Amygdala (tissue), 56 donors: ENCODE results near the gene CCKAR.

ENCODE experiments used
- DNase-seq, 56 donors: peaks; one replicate each; lab custom pipeline; 2025; lab: John Stamatoyannopoulos, UW

CCKAR gene

DNA sequence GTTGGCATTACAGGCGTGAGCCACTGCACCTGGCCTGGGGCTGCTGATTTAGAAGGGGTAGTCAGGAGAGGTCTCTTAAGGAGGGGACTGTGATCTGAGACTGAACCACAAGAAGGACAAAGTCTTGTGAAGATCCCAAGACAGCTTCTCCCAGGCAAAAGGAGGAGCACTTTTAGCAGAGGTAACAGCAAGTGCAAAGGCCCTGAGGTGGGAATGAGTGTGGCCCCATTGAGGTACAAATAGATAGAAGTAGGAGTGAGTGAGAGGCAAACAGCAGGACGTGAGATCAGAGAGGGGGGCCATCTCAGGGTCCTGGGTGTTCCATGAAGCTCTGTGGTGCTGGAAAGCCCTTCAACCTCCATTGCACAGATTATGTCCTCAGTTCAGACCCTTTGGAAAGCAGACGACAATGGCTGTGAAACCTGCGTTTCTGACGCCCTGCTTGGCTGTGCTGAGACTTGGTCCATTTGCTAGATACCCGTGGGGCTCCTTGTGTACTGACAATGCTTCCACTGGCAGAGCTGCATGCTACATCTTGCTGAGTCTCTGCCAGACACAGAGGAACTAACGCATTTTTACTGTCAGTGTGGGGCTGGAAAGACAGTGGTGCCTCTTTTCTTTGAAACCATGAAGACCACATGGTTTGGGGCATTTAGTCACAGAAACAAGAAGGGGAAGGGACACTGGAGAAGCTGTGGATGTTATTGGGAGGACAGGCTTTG is 1.3 kb upstream of the CCKAR start:
- DNase-seq = no peak

DNA sequence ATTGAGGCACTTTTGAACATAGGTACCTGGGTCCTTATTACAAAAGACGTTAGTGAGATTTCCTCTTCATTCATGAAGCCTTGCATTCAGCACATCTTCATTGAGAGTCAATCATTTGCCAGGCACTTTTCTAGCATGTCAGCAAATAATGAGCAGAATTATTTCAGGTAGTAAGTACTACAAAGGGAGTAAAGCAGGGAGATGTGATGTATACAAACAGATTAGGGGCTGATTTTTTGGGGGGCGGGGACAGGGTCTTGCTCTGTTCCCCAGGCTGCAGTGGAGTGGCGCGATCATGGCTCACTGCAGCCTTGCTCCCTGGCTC is 638 bp upstream of the CCKAR start:
- no peak for DNase-seq

DNA sequence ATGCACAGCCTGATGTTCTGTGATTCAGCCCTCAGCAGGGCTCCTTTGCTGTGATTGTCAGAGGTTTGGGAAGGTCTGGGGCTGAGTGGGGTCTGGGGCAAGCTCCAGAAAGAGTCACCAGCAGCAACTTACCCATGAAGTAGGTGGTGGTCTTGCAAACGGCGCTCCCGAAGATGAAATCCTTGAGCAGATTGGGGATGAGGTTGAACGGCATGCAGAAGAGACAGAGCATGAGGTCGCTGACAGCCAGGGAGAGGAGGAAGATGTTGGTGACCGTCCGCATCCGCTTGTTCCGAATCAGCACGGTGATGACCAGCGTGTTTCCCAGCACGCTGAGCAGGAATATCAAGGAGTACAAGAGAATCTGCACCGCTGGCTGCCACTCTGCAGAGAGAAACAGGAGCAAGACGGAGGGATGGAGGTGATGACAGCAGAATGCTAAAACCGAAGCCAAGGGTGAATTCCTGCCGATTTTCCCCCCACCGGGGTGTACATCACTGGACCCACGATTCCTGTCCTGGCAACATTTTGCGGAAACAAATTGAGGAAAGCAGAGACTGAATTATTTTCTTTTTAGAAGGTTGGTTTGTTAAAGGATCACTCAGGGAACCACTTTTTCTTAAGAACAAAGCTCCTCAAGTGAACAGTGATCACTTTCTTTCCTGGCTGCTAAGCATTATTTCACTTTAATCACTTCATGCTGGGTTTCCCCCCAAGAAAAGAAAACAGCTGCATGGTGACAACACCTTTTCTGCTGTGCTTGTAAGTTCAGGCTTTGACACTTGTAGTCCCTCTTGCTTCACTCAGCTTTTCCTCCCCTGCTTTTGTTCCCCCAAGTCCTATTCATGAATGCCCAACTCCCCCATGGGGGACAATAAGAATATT is 941 bp downstream of the CCKAR start:
- no peak for DNase-seq

DNA sequence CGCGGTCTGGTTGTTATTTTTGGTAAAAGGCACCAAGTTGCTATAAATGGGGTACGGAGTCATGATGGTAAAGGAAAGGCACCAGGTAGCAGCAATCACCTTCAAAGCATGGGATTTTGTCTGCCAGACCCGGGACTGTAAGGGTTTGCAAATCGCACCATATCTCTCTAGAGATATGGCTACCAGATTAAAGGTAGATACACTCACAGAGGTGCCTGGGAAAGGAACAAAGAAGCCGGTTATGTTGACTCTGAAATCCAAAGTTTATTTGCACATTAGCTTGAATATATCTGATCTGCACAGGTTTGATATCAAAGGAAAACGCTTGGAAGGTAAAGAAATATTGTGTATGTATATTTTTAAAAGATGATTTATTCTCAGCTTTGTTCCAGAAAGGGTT is 4.6 kb downstream of the CCKAR start:
- DNase-seq = no peak

DNA sequence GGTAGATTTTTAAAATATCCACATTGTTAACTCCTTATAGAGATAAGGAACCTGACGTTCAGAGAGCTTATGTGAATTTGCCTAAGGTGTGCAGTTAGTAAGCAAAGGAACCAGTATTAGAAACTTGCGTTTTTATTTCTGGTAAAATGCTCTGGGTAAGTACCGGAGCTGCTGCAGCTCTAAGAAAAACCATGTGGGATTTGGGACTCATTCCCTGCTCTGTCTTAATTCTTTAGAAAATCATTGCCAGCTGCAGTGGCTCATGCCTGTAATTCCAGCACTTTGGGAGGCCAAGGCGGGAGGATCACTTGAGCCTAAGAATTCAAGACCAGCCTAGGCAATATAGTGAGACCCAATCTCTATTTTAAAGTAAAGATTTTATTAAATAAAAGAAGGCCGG is 5.8 kb downstream of the CCKAR start:
- no peak for DNase-seq

DNA sequence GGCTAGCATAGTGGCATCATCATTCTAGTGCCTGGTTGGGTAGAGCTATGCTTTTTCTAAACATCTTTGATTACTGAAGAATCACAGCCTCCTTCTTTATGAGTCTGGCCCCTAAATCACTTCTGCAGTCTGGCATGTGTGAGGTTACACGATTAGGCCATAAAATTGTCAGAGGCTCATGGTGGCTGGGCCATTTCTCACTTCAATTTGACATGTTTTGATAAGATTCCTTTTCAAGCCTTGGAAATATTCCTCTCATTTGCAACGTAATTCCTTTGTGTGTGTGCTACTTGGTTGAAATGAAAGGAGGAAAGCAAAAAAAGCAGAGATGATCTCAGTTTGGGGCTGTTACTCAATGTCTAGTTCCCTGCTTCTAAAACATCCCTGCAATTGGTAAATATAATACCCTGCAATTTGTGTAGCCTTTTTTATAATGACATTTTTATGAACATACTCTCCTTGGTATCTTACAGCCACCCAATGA is 6.2 kb downstream of the CCKAR start:
- DNase-seq = no peak

DNA sequence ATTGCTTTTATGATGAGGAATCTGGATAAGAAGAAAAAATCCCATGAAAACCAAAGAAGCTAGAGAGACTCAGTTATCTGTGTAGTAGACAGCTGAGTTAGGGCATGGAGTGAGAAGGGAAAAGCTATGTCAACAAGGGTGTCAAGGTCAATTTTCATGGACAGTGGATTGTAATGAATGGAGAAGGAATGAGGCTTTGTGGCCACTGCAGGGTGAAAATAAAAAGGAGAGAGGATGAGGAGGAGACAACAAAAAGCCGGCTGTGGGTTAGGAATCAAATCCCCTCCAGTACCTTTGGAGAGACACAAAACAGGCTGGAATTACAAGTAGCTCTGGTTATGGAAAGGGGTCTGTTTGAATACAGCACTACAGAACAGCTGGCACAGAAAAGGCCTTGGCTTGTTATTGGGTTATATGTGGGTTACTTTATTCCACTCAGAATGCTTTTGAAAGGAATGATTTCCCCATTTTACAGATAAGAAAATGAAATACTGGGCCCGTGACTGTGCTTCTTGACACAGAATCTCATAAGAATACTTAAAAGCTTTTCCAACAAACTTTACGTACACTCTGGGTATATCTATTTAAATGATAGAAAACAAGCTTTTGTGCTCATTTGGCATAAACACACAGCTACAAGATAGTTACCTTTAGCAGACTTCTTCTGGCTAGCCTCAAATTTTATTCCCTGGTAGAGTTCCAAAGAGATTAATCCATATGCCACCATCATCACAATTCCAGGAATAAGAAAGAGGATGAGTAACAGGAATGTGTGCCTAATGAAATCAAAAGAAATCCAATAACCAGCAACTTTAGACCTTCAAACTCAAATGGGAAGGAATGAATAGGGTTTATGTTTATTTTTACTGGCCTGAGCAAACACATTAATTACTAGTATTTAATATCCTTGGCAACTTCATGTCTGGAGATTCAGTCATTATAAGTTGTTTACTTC is 7.5 kb downstream of the CCKAR start:
- no peak for DNase-seq

DNA sequence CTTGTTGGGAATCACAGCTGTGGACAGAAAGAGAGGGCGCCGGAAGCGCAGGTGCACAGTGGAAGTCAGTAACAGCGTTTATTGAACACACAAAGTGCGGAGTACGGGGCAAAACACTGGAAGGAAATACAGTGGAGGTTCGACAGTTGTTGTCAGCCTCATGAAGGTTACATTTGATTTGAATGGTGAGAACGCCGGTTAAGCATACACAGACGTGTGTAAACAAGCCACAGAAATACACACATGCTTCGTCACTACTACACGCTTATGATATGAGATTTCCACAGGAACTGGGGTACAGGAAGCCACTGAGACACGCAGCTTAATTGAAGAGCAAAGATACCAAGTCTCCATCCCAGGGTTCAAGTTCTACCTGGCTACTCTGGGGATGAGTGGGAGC is 12.0 kb downstream of the CCKAR start:
- no peak for DNase-seq

DNA sequence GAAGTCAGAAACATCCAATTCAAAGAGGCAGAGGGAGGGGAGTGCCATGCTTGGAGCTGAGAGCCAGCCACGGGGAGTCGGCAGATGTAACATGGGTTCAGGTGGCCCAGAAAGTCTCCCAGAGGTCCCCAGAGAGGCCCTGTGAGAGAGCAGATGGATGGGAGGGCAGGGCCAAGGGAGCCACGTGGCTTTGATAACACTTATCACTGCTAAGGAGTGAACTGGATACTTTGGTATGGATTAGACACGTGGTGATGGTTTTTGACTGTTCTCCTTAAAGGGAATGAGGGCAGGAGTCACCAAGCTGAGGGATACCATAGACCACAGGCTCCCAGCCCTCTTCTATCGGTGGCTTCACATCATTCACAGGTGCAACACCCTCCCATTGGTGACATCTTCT is 13.7 kb downstream of the CCKAR start:
- no peak for DNase-seq

DNA sequence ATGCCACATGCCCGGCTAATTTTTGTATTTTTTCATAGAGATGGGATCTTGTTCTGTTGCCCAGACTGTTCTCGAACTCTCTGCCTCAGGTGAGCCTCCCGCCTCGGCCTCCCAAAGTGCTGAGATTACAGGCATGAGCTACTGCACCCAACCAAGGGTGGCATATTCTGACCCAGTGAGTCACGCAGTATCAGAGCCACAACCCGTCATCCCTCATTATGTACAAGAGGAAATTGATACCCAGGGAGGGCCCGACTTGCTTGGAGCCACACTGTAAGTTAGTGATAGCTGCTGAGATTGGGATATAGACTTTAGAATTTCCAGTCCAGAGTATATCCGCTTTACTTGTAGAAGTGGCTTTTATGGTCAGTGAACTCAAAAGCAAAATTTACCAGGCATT is 14.6 kb downstream of the CCKAR start:
- no peak for DNase-seq

DNA sequence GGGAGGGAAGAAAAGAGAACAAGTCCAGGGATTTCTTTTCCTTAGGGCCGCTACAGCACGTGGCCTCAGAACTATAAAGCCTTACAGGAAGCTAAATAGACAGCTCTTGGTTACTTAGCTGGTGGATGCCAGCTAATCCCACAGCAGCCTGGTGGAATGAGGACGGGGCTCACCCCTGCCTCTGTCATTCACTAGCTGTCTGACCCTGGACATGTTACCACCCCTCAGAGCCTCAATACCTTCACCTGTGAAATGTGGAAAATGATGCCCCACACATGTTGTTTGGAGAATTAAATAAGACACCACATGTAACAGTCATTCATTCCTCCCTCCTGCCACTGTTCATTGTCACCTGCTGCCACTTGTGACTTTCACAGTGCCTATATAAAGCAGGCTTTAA is 15.7 kb downstream of the CCKAR start:
- DNase-seq = no peak

DNA sequence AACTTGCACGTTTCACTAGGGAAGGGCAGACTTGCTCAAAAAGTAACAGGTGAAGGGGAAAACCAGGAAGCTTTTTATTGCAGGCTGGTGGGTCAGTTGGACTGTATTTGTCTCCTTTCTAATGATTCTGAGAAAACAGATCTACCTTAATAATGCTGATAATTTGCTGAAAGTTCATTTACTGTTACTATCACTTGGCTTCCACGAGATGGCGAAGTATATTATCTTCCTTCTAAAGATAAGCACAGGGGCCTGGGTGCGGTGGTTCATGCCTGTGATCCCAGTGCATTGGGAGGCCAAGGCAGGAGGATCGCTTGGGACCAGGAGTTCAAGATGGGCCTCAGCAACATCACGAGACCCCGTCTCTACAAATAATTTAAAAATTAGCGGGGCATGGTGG is 16.4 kb downstream of the CCKAR start:
- no peak for DNase-seq

DNA sequence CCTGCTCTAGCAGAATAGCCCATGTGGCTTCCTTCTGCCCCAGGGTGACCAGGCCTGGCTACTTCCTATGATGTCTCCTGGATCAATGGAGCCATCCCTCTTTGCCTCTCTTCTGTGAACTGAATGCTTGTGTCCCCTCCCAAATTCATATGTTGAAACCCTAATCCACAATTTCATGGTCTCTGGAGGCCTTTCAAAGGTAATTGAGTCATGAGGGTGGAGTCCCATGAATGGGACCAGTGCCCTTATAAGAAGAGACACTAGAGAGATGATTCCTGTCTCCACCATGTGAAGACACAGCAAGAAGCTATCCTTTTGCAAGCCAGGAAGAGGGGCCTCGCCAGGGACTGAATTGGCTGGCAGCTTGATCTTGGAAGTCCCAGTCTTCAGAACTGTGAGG is 18.4 kb downstream of the CCKAR start:
- no peak for DNase-seq

DNA sequence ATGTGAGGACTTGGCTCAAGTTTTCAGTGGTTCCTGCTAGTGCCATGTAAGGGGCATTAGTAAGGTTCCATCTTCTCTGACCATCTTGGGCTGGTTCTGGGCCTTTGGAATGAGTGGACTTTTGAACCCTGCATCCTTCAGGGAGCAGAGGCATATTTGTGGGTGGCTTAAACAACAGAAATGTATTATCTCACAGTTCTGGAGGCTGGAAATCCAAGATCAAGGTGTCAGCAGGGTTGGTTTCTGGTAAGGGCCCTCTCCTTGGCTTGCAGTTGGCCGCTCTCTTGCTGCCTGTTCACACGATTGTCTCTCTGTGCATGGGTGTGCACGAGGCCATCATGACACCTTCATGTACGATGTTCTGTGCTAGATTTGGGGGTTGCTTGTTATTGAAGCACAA is 21.3 kb downstream of the CCKAR start:
- DNase-seq = no peak

DNA sequence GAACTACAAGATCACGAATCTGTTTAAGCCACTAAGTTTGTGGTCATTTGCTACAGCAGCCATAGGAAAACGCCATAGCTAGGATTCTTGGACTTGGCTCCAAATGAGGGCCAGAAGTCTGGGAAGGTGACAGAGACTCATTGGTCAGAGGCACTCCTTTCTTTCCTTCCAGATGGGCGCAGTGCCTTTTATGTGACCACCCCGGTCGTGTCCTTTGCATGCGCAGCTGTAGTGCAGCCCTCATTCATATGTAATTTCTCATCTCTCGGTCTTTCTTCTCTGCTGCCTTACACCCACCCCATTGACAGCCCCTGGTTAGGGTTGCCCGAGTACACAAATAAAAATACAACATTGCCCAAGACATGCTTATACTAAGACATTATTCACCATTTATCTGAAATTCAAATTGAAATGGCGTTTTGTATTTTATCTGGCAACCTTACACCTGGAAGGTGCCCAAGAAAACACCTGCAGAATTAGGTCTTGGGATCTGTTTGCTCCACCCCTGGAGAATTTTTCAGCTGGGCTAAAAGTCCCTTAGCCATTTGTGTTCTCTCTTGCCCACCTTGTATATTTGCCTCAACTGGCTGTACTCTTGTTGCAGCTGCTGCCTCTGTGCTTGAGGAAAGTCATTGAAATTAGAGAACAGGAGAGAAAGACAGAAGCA is 21.9 kb downstream of the CCKAR start:
- no peak for DNase-seq

DNA sequence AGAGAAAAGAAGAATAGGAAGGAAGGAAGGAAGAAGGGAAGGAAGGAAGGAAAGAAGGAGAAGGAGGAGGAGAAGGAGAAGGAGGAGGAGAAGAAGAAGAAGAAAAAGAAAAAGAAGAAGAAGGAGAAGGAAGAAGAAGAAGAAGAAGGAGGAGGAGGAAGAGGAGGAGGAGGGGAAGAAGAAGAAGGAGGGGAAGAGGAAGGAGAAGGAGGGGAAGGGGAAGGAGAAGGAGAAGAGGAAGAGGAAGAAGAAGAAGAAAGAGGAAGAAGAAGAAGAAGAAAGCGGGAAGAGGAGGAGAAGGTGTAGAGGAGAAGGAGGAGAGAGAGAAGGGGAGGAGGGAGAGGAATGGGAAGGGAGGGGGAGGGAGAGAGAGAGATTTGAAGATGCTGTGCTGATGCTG is 22.6 kb downstream of the CCKAR start:
- no peak for DNase-seq

DNA sequence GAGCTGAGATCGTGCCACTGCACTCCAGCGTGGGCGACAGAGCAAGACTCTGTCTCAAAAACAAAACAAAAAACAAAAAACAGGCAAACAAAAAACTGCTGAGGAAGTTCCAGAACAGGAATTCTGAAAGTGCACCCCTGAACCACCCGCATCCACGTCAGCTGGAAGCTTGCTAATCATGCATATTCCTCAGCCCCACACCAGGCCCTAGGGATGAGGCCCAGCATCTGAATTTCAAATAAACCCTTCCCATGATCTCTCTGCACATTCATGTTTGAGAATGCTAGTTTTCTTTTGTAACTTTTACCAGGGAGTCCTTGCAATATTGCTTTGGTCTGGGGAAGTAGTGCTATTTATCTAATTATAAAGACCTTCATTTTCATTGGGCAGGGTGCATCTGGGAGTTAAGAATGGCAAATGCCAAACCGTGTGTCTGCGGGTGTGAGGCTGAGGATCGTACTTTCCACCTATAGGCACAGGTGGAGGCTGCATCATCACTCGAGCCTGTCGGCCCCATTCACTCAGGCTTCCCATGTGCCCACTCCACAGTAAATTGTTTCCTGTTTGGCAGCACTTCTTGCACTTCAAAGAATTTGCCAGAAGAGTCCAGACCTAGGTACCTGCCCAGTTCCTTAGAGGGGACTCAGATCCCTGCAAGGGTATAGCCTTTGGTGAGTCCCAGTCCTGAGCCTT is 23.6 kb downstream of the CCKAR start:
- DNase-seq = no peak

DNA sequence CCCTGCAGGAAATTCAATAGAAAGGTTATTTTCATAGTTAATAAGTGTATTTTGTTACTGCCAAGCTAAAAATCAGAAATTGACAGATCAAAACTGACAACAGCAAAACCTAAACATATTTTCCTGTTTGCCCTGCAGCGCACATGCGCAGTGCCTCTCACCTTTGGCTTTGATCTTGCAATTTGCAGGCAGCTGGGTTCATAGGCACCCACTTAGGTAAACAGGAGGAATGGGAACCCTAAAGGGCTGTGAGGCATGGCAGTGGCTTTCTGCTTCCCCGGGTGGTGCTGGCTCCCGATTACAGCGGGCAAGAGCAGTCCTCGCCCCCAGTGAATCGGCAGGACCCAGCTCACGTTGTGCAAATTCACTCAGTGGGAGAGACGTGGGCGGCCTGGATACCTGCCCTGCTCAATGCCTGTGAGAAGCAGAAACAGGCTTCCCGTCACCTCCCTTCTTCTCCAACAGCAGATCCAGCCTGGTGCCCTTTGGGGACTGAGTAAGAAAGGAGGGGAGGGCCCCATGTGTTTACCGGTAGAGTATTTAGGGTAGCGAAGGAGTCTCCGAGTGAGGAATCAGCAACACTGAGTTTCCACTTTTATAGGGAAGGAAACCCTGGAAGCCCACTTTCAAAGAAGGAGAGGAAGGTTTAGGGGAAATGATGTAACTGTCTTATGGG is 25.7 kb downstream of the CCKAR start:
- no peak for DNase-seq

DNA sequence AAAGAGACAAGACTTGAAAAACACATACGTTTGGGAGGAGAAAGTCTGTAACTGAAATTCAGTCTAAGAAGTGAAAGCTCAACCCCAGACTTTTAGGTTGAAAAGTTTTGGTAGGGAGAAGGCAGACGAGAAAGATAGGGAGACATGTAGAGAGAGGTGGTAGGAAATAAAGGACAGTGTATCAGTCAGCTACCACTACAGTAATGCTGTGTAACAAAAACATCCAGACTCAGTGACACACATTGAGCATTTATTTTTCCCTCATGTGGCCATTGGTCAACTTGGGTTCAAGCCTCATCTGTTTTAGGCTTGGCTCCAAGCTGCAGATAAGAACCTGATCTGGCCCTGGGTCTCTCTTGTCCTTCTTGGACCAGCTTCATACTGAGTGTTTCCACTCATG is 26.9 kb downstream of the CCKAR start:
- no peak for DNase-seq
